HEK293 (cell line): Measurements from ENCODE around the gene TNS1.

ENCODE experiments used
- BCL6B ChIP-seq: fragments of 450-650 bp; formaldehyde crosslinking; IDR thresholded peaks from 2 replicates; pipeline ENCODE4 v1.5.1; 2017; ENCODE audit warnings: missing biosample characterization, missing genetic modification characterization
- CTCF ChIP-seq: fragments of 450-650 bp; formaldehyde crosslinking; IDR thresholded peaks from 2 replicates; pipeline ENCODE4 v1.5.1; 2016; ENCODE audit warnings: missing biosample characterization, missing genetic modification characterization
- REPIN1 ChIP-seq: fragments of 450-650 bp; formaldehyde crosslinking; IDR thresholded peaks from 2 replicates; pipeline ENCODE4 v1.5.1; 2017; ENCODE audit warnings: missing biosample characterization, missing genetic modification characterization, low read depth
- SP2 ChIP-seq: fragments of 450-650 bp; formaldehyde crosslinking; IDR thresholded peaks from 2 replicates; pipeline ENCODE4 v1.5.1; 2016; ENCODE audit warnings: missing biosample characterization, missing genetic modification characterization
- TCF7L2 ChIP-seq: IDR thresholded peaks from 2 replicates; pipeline ENCODE4 v1.6.1; 2011; ENCODE audit warnings: low read depth, mild to moderate bottlenecking, inconsistent platforms, low read length, moderate library complexity, borderline replicate concordance
- ZBTB8A ChIP-seq: fragments of 450-650 bp; formaldehyde crosslinking; IDR thresholded peaks from 2 replicates; pipeline ENCODE4 v1.5.1; 2016; ENCODE audit warnings: missing biosample characterization, missing genetic modification characterization
- ZNF335 ChIP-seq: fragments of 450-650 bp; formaldehyde crosslinking; conservative IDR thresholded peaks from 2 replicates; pipeline ENCODE4 v1.5.1; 2016; ENCODE audit warnings: missing biosample characterization, missing genetic modification characterization
- ZNF350 ChIP-seq: fragments of 450-650 bp; formaldehyde crosslinking; IDR thresholded peaks from 2 replicates; pipeline ENCODE4 v1.5.0; 2017; ENCODE audit warnings: missing biosample characterization, mild to moderate bottlenecking, missing genetic modification characterization
- ZNF354C ChIP-seq: fragments of 450-650 bp; formaldehyde crosslinking; IDR thresholded peaks from 2 replicates; pipeline ENCODE4 v1.5.1; 2016; ENCODE audit warnings: missing biosample characterization, missing genetic modification characterization, low read depth, borderline replicate concordance
- ZNF521 ChIP-seq: fragments of 450-650 bp; formaldehyde crosslinking; IDR thresholded peaks from 2 replicates; pipeline ENCODE4 v1.5.1; 2017; ENCODE audit warnings: missing biosample characterization, mild to moderate bottlenecking, missing genetic modification characterization
- ZNF610 ChIP-seq: fragments of 450-650 bp; formaldehyde crosslinking; IDR thresholded peaks from 2 replicates; pipeline ENCODE4 v1.5.1; 2016; ENCODE audit warnings: missing biosample characterization, missing genetic modification characterization, borderline replicate concordance
- ZNF623 ChIP-seq: fragments of 450-650 bp; formaldehyde crosslinking; IDR thresholded peaks from 2 replicates; pipeline ENCODE4 v1.5.1; 2016; ENCODE audit warnings: missing biosample characterization, missing genetic modification characterization
- ZNF677 ChIP-seq: fragments of 450-650 bp; IDR thresholded peaks from 2 replicates; pipeline ENCODE4 v1.5.0; 2018; ENCODE audit warnings: missing biosample characterization, mild to moderate bottlenecking, missing genetic modification characterization, moderate library complexity

- TF ChIP-seq SP2 (tag by site-specific recombination): no peak
- TF ChIP-seq CTCF (tag by site-specific recombination): no peak
- no peak for TF ChIP-seq REPIN1
- TF ChIP-seq ZNF335: no peak
- TF ChIP-seq ZNF354C (tag by site-specific recombination): no peak
- TF ChIP-seq ZNF610: no peak
- TF ChIP-seq ZNF350 (tag by site-specific recombination): no peak
- TF ChIP-seq ZNF521: no peak
- no peak for TF ChIP-seq TCF7L2
- TF ChIP-seq ZNF623 (tag by site-specific recombination): no peak
- no peak for TF ChIP-seq ZNF677 (tag by site-specific recombination)
- TF ChIP-seq ZBTB8A: no peak
- no peak for TF ChIP-seq BCL6B (tag by site-specific recombination)
Measured at GRCh38 chr2:217833439-217833838, 169.4 kb downstream of the TNS1 start.
